ENCODE measurements around the gene MAN2C1.

DNA sequence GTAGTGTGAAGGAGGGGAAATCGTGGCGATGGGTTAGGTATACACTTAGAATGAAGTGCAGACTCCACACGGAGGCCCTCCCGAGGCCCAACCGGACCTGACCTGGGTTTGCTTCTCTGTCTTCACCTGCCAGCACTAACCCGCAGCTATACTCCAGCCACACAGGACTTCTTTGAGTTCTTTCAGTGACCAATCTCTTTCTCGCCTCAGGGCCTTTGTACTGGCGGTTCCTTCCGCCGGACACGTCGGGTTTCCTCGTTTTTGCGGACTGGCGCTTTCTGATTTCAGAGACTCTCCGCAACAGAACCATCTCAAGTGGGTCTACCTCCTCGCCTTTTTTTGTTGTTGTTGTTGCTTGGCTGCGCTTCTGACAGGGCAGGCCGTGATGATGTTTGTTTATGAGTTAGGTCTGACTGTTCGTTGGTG is 21.6 kb downstream of the MAN2C1 start, which contains the start of gene NEIL1:
- no peak; the same call in 1 of the 2 replicates for TF ChIP-seq ZNF70 (CRISPR knock-in tag; IDR thresholded peaks at IDR 0.05)
- TF ChIP-seq ZNF565 (CRISPR knock-in tag; conservative IDR thresholded peaks at IDR 0.05; ENCODE audit: low read depth) = no peak
- TF ChIP-seq ESRRG (CRISPR knock-in tag; IDR thresholded peaks at IDR 0.05) = no peak
- no peak for TF ChIP-seq PPARA (CRISPR knock-in tag; IDR thresholded peaks at IDR 0.05; ENCODE audit: borderline replicate concordance)

All from SK-N-SH treated with all-trans-retinoic acid at 6 μM for 48 hours (cell line).